ENCODE measurements around the gene ERVMER34-1. TPM values are rescaled to one million over a fixed set of nuclear protein-coding genes. Genes with fewer than 3 reads are reported as not detected.

ERVMER34-1 gene
- polyA plus RNA-seq, 10 donors, result 0.31 to 1.2 (median 0.53) TPM

Other genes with a start within 250 kb of the ERVMER34-1 start
- 10 to 100 TPM; 20.9 to 33.6 (median 29.1) TPM for gene USP46, start 92.1 kb downstream of the ERVMER34-1 start, polyA plus RNA-seq (ENCODE audit: insufficient read length in 10 of 10)
- 10 to 100 TPM in 6 of 10 donors, 1 to 10 TPM in 4; 8.4 to 20.0 (median 11.6) TPM for gene RASL11B, start 110.9 kb upstream of the ERVMER34-1 start, polyA plus RNA-seq (ENCODE audit: insufficient read length in 10 of 10)

Data from muscle of back (tissue), 10 donors.